ENCODE data around the gene DTX3. TPM values are rescaled to one million over a fixed set of nuclear protein-coding genes. Genes with fewer than 3 reads are reported as not detected.
A peak's percentile ranks its signal among the peaks of the same experiment; 100 is the strongest.

Gene DTX3
- total and polyA plus RNA-seq, 12 donors: 16.9 to 58.2 (median 22.2) TPM

DNA sequence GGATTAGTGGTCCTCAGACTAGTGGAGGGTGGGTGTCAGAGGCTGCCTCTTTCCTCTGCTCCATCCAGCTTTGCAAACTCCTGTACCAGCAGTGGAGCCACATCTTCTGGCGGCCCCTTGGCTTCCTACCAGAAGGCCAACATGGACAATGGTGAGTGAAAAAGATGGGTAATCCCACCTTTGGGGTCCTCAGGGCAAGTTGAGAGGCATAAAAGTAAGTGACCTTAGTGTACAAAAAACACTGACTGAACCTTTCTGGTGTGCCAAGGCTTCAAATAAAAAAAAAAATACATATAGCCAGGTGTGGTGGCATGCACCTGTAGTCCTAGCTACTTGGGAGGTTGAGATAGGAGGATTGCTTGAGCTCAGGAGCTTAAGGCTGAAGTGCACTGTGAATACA lies 22.8 kb upstream of the DTX3 start:
- no peaks in the 10 kb centered on the region for H3K4me1 ChIP-seq
- DNase-seq (no peak), ATAC-seq (no peak)
- TF ChIP-seq, protein P1, sequence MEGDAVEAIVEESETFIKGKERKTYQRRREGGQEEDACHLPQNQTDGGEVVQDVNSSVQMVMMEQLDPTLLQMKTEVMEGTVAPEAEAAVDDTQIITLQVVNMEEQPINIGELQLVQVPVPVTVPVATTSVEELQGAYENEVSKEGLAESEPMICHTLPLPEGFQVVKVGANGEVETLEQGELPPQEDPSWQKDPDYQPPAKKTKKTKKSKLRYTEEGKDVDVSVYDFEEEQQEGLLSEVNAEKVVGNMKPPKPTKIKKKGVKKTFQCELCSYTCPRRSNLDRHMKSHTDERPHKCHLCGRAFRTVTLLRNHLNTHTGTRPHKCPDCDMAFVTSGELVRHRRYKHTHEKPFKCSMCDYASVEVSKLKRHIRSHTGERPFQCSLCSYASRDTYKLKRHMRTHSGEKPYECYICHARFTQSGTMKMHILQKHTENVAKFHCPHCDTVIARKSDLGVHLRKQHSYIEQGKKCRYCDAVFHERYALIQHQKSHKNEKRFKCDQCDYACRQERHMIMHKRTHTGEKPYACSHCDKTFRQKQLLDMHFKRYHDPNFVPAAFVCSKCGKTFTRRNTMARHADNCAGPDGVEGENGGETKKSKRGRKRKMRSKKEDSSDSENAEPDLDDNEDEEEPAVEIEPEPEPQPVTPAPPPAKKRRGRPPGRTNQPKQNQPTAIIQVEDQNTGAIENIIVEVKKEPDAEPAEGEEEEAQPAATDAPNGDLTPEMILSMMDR (IDR thresholded peaks at IDR 0.05): no peak
- no peak overlapping the region for H3K27ac ChIP-seq
- H3K27me3 ChIP-seq: peaks cover 0 to 16% (median 5%) of the 10 kb centered on the region in 7 donors
- intact Hi-C loops (cut with DNase I): loop anchor here in 7 of 10 donors (2.0 kb wide), 3 partner anchors 39 to 51 kb away; partner anchors contain the start of gene B4GALNT1 (in 2 of the 7)
- no peaks in the 10 kb centered on the region for H3K36me3 ChIP-seq
- WGBS, 2 donors: 83% methylated on average over 1 of the region's 1 CpG
- no peaks in the 10 kb centered on the region for H3K9me3 ChIP-seq
- no peak overlapping the region for H3K4me3 ChIP-seq

DNA sequence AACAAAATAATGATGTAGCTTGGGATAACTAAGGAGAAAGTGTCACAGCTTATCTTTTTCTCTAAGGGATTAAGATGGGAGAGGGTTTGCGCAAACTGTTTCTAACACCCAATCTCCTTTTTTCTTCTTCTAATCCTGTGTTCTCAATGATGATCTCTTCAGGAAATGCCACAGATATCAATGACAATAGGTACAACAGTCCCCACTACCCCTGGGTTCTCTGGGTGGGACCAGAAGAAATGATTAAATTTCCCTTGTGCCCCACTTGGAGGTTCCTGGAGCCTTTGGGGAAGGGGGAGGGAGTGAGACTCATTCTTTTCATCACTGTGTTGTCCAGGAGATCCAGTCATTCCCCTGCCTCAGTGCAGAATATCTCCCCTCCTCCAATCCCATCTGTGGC lies 22.2 kb upstream of the DTX3 start:
- Histone ChIP-seq H3K27ac (no peak overlapping the region), H3K27me3 (peaks cover 0 to 21% (median 5%) of the 10 kb centered on the region in 7 donors), H3K9me3 (no peaks in the 10 kb centered on the region), H3K4me3 (no peak overlapping the region), H3K36me3 (no peaks in the 10 kb centered on the region), H3K4me1 (no peaks in the 10 kb centered on the region)
- DNase-seq (no peak), ATAC-seq (no peak)
- WGBS, 2 donors: 95% methylated on average over 1 of the region's 1 CpG
- TF ChIP-seq, protein P1 (IDR thresholded peaks at IDR 0.05): no peak
- intact Hi-C loops (cut with DNase I): loop anchor here in 7 of 10 donors (2.0 kb wide), 3 partner anchors 38 to 50 kb away; partner anchors contain the start of gene B4GALNT1 (in 2 of the 7)

DNA sequence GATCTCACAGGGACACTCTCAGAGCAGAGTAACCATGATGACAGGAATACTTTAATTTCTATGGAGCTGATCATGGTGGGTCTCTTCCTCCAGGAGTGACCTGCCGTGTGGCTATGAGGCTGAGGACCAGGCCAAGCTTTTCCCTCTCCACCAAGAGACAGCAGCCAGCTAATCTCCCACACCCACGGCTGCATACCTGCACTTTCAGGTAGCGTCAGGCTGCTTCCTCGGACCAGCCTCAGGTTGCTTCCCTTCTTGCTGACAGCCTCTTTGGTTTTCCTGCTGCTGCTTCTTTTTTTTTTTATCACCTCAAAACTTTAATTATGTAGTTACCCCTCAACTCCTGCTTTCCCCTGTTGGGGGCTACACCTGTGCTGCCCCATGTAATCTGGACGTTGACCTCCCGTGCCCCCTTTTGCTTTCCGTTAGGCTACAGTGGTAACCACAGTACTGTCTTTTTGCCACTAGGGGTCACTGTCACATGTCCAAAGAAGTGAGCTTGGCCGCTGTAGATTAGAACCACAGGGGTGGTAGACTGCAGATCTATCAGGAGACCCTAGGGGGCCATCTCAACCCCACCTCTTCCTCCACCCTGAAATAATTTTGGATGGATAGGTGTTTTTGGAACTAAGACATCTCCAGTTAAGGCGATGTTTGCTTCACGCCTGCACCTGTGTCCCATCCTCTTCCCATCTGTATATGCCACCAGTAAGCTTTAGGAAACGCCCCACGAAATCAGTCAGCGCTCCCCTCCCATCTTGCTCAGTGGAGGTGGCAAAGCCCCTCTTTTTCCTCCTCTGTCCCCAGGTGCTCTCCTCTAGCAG lies 21.4 kb upstream of the DTX3 start:
- peak in 1 of 2 donors; percentile 80 for DNase-seq
- Histone ChIP-seq H3K36me3 (no peaks in the 10 kb centered on the region), H3K27ac (no peak overlapping the region), H3K27me3 (peaks cover 0 to 29% (median 7%) of the 10 kb centered on the region in 7 donors), H3K4me3 (no peak overlapping the region), H3K4me1 (no peaks in the 10 kb centered on the region), H3K9me3 (no peaks in the 10 kb centered on the region)
- intact Hi-C loops (cut with DNase I): loop anchor here (1.0 to 2.0 kb wide), 5 partner anchors 38 to 50 kb away; partner anchors contain the start of gene B4GALNT1 (in 2 of the 10)
- ATAC-seq: peak; percentile 90 to 98 (median 95)
- TF ChIP-seq, protein P1 (IDR thresholded peaks at IDR 0.05): peak; percentile 91 to 98 (median 95)
- WGBS, 2 donors: 45 to 46% methylated on average over 13 of the region's 13 CpGs

DNA sequence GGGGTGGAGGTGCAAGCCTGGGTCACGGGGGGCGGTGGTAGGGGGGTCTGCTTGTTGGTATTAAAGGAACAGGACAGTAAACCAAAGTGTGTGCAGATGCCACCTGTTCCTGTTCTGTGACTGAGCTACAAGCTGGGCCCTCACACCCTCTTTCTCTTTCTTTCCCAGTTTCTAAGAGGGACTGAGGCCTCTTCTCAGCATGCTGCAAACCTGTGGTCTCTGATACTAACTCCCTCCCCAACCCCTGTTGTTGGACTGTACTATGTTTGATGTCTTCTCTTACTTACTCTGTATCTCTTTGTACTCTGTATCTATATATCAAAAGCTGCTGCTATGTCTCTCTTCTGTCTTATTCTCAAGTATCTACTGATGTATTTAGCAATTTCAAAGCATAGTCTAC lies 20.6 kb upstream of the DTX3 start:
- no peak for ATAC-seq
- TF ChIP-seq, protein P1 (IDR thresholded peaks at IDR 0.05): no peak
- H3K27me3 ChIP-seq: peaks cover 0 to 29% (median 10%) of the 10 kb centered on the region in 7 donors
- no peak for DNase-seq
- no peak overlapping the region for H3K27ac ChIP-seq
- H3K36me3 ChIP-seq: no peaks in the 10 kb centered on the region
- no peaks in the 10 kb centered on the region for H3K4me1 ChIP-seq
- WGBS, 2 donors: 87 to 100% methylated on average over 2 of the region's 2 CpGs
- intact Hi-C loops (cut with DNase I): no loop called here
- H3K9me3 ChIP-seq: no peaks in the 10 kb centered on the region
- no peak overlapping the region for H3K4me3 ChIP-seq

All from heart right ventricle (tissue), 16 donors.